ENCODE results near the gene PLCB2.

GRCh38 chr15:40302288-40302886, 5.3 kb downstream of the PLCB2 start:
- no peak for TF ChIP-seq POLR2A (IDR thresholded peaks at IDR 0.05)
- TF ChIP-seq CTCF (IDR thresholded peaks at IDR 0.05): no peak

All from lower leg skin (tissue), 3 donors.